NCI-H69 (cell line): ENCODE data around the gene SDK1.
"Not testable (repeated sequence)": the region's sequence is repeated elsewhere in the genome, so short reads cannot be mapped to it uniquely, and the experiment has no call there.

ENCODE experiments used
- DNase-seq: peaks from one replicate; lab custom pipeline; 2025; lab: John Stamatoyannopoulos, UW

SDK1 gene

GRCh38 chr7:4074994-4075393 lies 773.9 kb downstream of the SDK1 start:
- no peak for DNase-seq

- no peak for DNase-seq
These were observed 775.7 kb downstream of the SDK1 start for GRCh38 chr7:4076701-4077294.

GRCh38 chr7:4077980-4078379 lies 776.9 kb downstream of the SDK1 start:
- DNase-seq = no peak

GRCh38 chr7:4078580-4078979 lies 777.5 kb downstream of the SDK1 start:
- DNase-seq = no peak

GRCh38 chr7:4079366-4079765 lies 778.3 kb downstream of the SDK1 start:
- no peak for DNase-seq

GRCh38 chr7:4079956-4080355 lies 778.9 kb downstream of the SDK1 start:
- peak; percentile 38 for DNase-seq

GRCh38 chr7:4080954-4081353 lies 779.9 kb downstream of the SDK1 start:
- no peak for DNase-seq

- DNase-seq = peak; percentile 29
These were observed 782.5 kb downstream of the SDK1 start for GRCh38 chr7:4083513-4083912.

- peak; percentile 21 for DNase-seq
These were observed 783.2 kb downstream of the SDK1 start for GRCh38 chr7:4084271-4084670.

- no peak for DNase-seq
These were observed 785.1 kb downstream of the SDK1 start for GRCh38 chr7:4085937-4086691.

- no peak for DNase-seq
These were observed 785.7 kb downstream of the SDK1 start for GRCh38 chr7:4086723-4087122.

GRCh38 chr7:4091767-4092166 lies 790.7 kb downstream of the SDK1 start:
- DNase-seq = no peak

GRCh38 chr7:4093035-4093434 lies 792.0 kb downstream of the SDK1 start:
- no peak for DNase-seq

- no peak for DNase-seq
These were observed 792.4 kb downstream of the SDK1 start for GRCh38 chr7:4093483-4093882.

GRCh38 chr7:4094158-4094557 lies 793.1 kb downstream of the SDK1 start:
- not testable (repeated sequence) for DNase-seq

GRCh38 chr7:4097001-4097609 lies 796.1 kb downstream of the SDK1 start:
- no peak for DNase-seq

GRCh38 chr7:4098169-4098568 lies 797.1 kb downstream of the SDK1 start:
- no peak for DNase-seq

- no peak for DNase-seq
These were observed 798.6 kb downstream of the SDK1 start for GRCh38 chr7:4099651-4100050.

- no peak for DNase-seq
These were observed 799.1 kb downstream of the SDK1 start for GRCh38 chr7:4100148-4100547.

- DNase-seq = no peak
These were observed 799.6 kb downstream of the SDK1 start for GRCh38 chr7:4100691-4101090.

GRCh38 chr7:4102231-4102841 lies 801.3 kb downstream of the SDK1 start:
- DNase-seq = peak; percentile 94

- peak; percentile 52 for DNase-seq
These were observed 802.5 kb downstream of the SDK1 start for GRCh38 chr7:4103352-4104091.
